ENCODE data around the gene SMC1B.
"Not testable (repeated sequence)": the region's sequence is repeated elsewhere in the genome, so short reads cannot be mapped to it uniquely, and the experiment has no call there.

The SMC1B gene

DNA sequence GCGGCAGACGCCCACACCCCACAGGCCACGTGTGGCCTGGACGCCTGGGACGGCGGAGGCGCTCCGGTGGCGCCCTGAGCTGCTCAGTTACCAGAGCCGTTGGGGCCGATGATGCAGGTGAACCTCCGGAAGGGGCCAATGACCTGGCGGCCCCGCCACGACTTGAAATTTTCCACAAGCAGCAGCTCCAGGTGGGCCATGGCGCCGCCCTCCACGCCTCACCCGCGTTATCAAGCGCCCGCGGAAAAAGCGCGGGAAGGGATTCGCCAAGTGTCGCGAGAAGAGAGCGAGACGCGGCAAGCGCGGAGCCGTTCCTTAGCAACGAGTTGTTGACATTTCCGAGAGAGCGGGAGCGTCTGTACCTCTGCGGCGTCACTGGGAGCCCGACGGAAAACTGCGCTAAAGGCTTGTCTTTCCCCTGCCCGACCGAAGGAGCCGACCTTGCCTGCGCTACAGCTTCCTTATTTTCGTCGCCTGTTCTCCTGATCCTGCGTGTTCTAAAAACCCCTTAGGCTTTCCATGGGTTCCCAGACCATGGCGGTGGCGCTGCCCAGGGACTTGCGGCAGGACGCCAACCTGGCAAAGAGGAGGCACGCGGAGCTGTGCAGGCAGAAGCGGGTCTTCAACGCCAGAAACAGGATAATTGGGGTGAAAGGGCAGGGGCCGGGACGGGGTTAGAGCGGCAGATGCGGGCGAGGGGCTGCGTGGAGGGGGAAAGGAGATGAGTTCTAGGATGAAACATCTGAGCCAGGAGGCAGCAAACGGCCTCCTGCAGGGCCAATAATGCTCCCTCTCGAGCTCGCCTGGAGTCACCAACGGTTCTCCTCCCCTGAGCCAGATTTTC is at the start of gene SMC1B, which contains the start of gene RIBC2:
SMC1B (minus strand) TSS at position 232 of the 844 bp plus-strand sequence; CDS start at position 200, 32 bp downstream.
RIBC2 (plus strand) TSS at position 326 of the 844 bp plus-strand sequence; CDS start at position 520, 194 bp downstream.
- DNase-seq, result peak in 37 of 58 donors; percentile 5 to 68 (median 30)

DNA sequence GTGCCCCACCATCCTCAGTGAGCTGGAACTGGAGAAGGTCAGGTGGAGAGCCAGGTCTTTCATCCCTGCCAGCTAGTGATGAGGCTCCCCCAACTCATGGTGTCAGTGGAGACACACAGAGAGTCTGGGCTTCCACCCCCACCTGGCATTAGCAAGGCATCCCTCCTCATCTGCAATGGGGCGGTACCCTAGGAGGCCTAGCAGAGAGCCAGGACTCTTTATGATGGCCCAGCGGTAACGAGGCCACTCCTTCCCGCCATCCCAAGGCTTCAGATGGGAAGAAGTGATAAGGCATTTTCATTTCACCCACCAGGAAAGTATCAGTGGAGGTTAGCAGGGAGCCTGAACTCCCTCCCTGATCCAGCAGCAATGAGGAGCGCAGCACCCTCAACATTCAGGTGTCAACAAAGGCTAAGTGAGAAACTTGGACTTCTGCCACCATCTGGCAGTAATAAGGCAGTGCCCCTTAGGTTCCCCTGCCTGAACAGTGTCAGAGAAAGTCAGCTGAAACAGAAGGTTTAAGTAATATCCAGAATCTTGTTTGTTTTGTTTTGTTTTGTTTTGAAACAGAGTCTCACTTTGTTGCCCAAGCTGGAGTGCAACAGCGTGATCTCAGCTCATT is 48.7 kb upstream of the SMC1B start:
- no peak for DNase-seq

DNA sequence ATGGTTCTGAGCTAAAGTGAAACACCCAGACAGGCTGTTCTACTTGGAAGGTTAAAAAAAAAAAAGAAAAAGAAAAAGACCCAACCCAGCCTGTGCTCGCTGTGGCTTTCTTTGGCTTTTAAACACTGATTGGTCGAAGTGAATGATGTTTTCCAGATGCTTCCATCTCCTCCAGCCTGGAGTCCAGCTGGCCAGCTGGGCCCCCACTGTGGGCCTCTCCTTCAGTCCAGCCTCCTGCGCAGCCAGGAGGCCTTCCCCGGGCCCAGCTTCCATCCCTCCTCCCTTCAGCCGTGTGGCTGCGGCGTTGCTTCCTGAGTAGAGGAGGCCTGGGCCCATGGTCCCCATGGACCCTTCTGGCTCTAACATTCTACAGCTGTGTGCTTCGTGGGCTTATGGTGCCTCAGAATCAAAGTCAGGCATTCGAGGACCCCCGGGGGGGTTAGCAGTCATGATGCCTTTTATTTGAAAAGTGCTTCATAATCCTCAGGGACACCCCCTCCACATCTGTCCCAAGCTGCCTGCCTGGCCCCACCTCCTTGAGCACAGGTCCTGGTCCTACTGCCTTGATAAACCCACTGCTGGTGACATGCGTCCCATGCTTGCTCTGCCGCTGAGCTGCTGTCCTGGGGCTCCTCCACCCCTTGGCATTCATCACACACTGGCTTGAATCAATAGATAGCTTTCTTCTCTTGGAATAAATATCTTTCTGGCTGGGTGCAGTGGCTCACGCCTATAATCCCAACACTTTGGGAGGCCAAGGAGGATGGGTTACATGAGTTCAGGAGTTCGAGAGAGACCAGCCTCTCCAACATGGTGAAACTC is 47.1 kb upstream of the SMC1B start:
- DNase-seq, result no peak

DNA sequence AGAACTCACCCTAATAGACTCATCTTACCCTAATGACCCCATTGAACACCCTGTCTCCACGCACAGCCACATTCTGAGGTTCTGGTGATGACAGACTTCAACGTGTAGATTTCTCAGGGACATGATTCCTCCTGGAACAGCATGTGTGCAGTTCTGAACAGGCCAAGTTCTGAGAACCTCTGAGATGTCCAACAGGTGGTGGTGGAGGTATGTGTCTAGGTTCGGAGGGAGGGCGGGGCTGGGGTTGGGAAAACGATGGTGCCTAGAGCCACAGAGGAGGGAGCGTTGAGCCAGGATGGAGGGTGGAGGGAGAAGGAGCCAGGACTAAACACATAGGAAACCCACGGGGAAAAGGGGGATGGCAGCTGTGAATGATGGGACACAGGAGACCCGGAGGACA is 45.8 kb upstream of the SMC1B start:
- no peak for DNase-seq

- no peak for DNase-seq
Measured at GRCh38 chr22:45458532-45458931, 45.1 kb upstream of the SMC1B start.

GRCh38 chr22:45456811-45457210 is 43.4 kb upstream of the SMC1B start:
- no peak for DNase-seq

- no peak for DNase-seq
Measured at GRCh38 chr22:45455621-45456020, 42.2 kb upstream of the SMC1B start.

GRCh38 chr22:45455212-45455611 is 41.8 kb upstream of the SMC1B start:
- DNase-seq, result no peak

- DNase-seq, result no peak
Measured at GRCh38 chr22:45454275-45454674, 40.9 kb upstream of the SMC1B start.

GRCh38 chr22:45453764-45454163 is 40.4 kb upstream of the SMC1B start:
- no peak for DNase-seq

DNA sequence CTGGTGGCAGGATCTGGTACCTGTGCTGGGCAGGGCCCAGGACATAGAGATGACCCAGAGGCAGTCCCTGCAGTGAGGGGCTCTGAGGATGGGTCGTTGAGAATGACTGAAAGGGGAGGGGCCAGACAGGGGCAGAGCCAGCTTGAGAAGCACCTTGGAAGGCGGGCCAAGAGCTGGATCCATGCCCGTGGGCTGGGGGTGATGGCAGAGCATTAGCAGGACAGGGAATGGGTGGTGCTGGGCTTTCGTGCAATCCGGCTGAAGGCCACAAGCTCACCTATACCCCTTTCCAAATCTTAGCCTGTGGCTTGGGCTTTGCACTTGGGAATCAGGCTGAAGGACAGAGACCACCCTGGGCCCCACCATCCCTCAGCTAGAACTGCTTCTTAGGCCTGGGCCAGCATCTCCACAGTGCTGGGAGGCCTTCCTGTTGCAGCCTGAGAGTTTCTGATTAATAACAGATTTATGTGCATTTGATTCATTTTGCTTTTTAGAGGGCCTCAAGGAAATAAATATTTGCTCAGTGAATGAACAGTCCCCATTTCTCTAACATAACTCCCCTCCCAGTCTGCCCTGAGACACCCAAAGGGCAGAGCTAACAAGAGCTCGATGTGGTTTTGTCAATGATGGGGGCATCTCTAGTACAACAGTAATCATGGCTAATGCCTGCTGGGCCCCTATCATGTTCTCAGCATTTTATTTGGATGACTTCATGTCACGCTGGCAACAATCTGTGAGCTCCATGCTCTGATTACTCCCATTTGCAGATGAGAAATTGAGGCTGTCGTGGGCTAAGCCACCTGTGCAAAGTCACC is 39.4 kb upstream of the SMC1B start:
- DNase-seq, result no peak

DNA sequence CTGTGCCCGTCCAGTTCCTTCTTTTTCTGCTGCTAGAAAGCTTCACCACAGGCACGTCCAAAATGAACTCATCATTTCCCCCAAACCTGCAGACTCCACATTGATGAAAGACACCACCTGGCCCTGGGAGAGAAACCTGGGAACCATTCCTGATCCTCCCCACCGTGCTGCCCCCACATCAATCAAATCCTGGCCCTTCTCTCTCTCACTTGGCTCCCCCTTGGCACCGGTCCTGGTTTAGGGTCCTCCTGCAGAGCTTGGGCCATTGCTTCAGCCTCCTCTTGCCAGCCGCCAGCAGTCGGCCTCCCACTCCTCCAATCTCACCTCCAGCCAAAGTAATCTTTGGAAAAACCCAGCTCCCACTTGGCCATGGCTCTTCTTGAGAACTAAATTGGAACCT is 38.6 kb upstream of the SMC1B start:
- no peak for DNase-seq

- DNase-seq, result no peak
Measured at GRCh38 chr22:45450921-45451651, 37.7 kb upstream of the SMC1B start.

DNA sequence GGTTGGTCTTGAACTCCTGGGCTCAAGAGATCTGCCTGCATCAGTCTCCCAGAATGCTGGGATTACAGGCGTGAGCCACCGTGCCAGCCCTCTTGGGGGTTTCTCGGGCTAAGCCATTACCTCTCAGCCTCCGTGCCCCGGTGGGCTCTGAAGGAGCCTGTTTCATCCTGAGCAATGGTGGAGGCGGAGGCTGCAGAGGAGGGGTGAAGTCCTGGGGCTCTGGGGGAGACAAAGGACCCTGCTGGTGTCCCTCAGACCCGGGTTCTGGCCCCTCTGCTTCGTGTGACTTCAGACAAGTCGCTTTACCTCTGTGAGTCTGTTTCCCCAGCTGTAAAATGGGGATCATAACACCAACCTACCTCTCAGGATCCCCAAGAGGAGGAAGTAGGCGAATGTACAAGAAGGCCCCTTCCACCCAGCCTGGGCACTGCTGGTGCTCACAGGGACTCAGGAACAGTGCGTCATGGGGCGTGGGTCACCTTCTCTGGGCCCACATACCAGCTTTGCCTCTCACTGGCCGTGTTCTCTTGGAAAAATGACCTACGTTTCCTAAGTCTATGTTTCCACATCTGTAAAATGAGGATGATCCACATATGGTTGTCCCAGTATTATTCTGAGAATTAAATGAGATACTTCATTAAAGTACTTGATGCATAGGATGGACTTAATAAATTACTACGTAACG is 36.8 kb upstream of the SMC1B start:
- DNase-seq, result no peak

DNA sequence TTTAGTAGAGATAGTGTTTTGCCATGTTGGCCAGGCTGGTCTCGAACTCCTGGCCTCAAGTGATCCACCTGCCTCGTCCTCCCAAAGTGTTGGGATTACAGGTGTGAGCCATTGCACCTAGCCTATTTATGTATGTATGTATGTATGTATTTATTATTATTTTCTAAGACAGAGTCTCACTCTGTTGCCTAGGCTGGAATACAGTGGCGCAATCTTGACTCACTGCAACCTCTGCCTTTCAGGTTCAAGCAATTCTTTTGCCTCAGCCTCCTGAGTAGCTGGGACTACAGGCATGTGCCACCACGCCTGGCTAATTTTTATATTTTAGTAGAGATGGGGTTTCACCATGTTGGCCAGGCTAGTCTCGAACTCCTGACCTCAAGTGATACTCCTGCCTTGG is 36.0 kb upstream of the SMC1B start:
- not testable (repeated sequence) for DNase-seq

- DNase-seq, result no peak
Measured at GRCh38 chr22:45448431-45448830, 35.0 kb upstream of the SMC1B start.

DNA sequence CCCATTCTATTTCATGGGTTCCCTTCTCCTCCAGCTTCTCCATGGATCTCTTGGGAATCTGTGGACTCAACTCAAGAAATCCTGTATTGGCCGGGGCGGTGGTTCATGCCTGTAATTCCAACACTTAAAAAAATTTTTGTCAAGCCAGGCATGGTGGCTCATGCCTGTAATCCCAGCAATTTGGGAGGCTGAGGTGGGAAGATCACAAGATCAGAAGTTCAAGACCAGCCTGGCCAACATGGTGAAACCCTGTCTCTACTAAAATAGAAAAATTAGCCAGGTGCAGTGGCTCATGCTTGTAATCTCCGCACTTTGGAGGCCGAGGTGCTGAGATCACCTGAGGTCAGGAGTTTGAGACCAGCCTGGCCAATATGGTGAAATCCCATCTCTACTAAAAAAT is 34.2 kb upstream of the SMC1B start:
- not testable (repeated sequence) for DNase-seq

- no peak for DNase-seq
Measured at GRCh38 chr22:45446216-45446615, 32.8 kb upstream of the SMC1B start.

DNA sequence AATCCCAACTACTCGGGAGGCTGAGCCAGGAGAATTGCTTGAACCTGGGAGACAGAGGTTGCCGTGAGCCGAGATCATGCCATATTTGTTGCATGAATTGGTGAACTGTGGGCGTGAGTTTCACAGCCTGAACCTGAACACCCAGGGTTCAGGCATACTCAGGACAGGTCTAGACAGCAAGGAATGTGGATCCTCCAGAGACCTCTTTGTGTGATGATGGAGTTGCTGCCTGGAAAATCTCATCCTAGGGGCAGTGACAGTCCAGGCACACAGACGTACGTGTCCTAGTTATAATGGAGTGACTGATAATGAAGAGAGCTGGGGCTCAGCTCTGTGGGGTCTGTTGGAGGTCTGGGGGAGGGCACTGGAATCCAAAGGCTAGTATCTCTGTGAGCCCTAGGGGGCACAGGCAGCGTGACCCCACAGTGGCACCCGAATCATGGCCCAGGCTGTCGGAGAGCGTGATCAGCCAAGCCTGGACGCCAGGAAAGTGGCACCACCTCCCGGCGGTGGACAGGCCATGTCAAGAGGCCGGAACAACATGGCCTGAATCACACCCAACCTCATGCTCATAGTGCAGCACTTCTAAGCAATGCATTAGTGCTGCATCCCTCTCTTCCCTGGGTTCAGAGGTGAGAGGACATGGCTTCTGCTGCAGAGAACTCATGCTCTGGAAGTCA is 31.8 kb upstream of the SMC1B start:
- no peak for DNase-seq

Data from anterior cingulate cortex (tissue), 58 donors.